Measurements from ENCODE around the gene TSHZ3. TPM values are rescaled to one million over a fixed set of nuclear protein-coding genes. Genes with fewer than 3 reads are reported as not detected.

TSHZ3 gene
- polyA plus RNA-seq, 1 experiment: 5.1 TPM

DNA sequence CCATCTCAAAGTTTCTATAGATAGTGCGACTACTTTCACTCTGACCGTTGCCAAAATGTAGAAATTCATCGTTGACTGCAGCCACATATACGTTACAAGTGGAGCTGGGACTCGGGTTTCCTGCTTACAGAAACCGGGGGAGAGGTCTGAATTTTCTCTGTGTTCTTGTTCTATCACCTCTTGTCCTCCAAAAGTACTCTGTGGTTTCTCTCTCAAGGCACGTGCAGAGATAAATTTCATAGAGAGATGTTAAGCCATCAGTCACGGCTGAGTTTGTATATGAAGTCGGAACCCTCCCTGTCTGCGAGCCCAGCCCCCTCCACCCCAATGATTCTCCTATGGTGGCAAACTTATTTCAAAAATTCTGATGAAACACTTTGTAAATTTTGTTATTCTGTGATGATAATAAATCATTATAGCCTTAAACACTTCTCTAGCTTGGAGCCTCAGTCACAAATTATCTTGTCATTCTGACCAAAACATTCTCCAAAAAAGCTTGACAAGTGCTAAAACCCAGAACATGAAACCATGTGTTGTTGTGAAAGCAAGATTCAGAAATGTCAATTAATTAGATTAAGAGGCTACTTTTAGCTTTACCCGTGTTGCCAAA lies 87.5 kb downstream of the TSHZ3 start:
- ChIA-PET POLR2A (no interaction called here), CTCF (interaction anchor here (1.0 kb wide), 1 partner anchor 14 kb away, joined by 3 read pairs; no protein-coding TSS in a partner anchor)
- TF ChIP-seq CTCF (IDR thresholded peaks at IDR 0.05; ENCODE audit: insufficient read depth, low read depth, low read length): no peak

DNA sequence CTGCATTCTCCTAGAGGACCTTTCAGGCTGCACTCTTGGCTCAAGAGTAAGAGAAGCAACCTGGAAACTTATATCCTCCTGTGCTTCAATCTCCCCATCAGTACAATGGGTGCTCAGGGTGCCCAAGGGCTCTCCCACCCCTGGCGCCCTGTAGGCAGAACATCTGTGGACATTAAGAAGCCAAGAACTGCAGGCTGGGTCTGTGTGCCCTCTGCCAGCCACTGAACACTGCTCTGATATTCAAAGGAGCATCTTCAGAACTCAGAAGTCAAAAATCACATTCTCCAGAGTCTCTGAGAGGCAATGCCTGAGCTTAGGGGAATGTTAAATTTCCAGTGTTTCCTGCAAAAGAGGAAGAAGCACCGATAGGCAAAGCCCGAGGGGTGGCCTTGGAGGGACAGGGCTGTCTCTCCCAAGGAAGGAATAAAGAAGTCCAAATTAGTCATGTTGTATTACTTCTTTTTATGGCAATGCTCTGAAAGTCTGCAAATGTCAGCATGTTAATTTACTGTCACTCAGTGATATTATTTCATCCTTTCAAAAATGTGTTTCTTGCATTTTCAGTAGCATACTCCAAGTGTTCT lies 88.1 kb downstream of the TSHZ3 start:
- no peak overlapping the region for H3K4me3 ChIP-seq (ENCODE audit: low read depth, low read length)
- no peaks in the 10 kb centered on the region for H3K27me3 ChIP-seq (ENCODE audit: control insufficient read depth, insufficient read depth, low read length)
- TF ChIP-seq CTCF (IDR thresholded peaks at IDR 0.05; ENCODE audit: insufficient read depth, low read depth, low read length): no peak
- H3K36me3 ChIP-seq (ENCODE audit: control insufficient read depth, insufficient read depth, low read length): no peaks in the 10 kb centered on the region
- ChIA-PET CTCF (interaction anchor here (0.6 kb wide), 1 partner anchor 89 kb away, joined by 4 read pairs; no protein-coding TSS in a partner anchor), POLR2A (no interaction called here)
- DNase-seq (ENCODE audit: low read depth): no peak

More for the DNA sequence above, 87.5 kb downstream of the TSHZ3 start:
- DNase-seq (ENCODE audit: low read depth): no peak
- Histone ChIP-seq H3K36me3 (ENCODE audit: control insufficient read depth, insufficient read depth, low read length) (no peaks in the 10 kb centered on the region), H3K4me3 (ENCODE audit: low read depth, low read length) (no peak overlapping the region), H3K27me3 (ENCODE audit: control insufficient read depth, insufficient read depth, low read length) (no peaks in the 10 kb centered on the region)

DNA sequence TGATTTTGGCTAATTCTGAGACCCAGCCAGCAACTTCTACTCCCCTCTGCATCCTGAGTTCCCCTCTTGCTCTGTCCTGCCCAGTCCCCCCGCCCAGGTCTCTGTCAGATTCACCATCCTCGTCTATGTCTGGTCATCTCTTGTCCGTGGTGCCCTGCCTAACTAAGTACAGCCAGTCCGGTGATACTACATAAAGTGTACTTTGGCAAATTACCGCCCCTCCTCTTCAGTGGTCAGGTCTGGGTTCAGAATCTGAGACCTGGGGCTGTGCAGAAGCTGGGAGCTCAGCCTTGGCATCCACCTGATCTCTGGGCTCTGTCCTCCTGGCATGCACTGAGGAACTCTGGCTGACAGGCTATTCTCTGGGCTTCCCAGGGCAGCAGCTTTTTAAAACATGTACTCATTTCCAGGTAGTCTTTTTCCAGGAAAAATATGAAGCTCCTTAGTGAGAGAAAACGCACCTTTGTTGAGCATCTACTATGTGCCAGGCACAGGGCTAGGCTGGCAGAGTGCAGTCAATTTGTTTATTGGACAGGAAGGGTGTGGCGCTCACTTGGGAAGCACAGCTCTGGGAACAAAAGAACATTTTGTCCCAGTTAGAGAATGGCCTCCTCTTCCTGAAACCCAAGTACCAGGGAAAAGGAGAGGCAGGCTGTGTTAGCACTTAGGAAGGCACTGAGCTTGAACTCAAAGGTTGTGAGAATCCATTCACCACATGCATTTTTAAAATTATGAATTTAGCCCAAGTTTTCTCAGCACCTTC lies 88.9 kb downstream of the TSHZ3 start:
- Histone ChIP-seq H3K27me3 (ENCODE audit: control insufficient read depth, insufficient read depth, low read length) (no peaks in the 10 kb centered on the region), H3K36me3 (ENCODE audit: control insufficient read depth, insufficient read depth, low read length) (no peaks in the 10 kb centered on the region), H3K4me3 (ENCODE audit: low read depth, low read length) (no peak overlapping the region)
- no peak for TF ChIP-seq CTCF (IDR thresholded peaks at IDR 0.05; ENCODE audit: insufficient read depth, low read depth, low read length)
- POLR2A ChIA-PET: no interaction called here
- DNase-seq (ENCODE audit: low read depth): no peak
- CTCF ChIA-PET: interaction anchor here (0.6 kb wide), 2 partner anchors 14 to 90 kb away, joined by 4 read pairs; no protein-coding TSS in a partner anchor

- no peaks in the 10 kb centered on the region for H3K27me3 ChIP-seq (ENCODE audit: control insufficient read depth, insufficient read depth, low read length)
- no peak for DNase-seq (ENCODE audit: low read depth)
- H3K4me3 ChIP-seq (ENCODE audit: low read depth, low read length): no peak overlapping the region
- H3K36me3 ChIP-seq (ENCODE audit: control insufficient read depth, insufficient read depth, low read length): no peaks in the 10 kb centered on the region
- ChIA-PET CTCF (interaction anchor here (0.8 to 1.9 kb wide), 3 partner anchors 9 to 30 kb away, joined by 3 to 7 read pairs (median 3); no protein-coding TSS in a partner anchor), POLR2A (no interaction called here)
- no peak for TF ChIP-seq CTCF (IDR thresholded peaks at IDR 0.05; ENCODE audit: insufficient read depth, low read depth, low read length)
Observed at GRCh38 chr19:31258211-31259052, 90.8 kb downstream of the TSHZ3 start.

All from BJ (cell line).